K562 (cell line): ENCODE measurements around the gene MPI. TPM values are rescaled to one million over a fixed set of nuclear protein-coding genes. Genes with fewer than 3 reads are reported as not detected.

ENCODE experiments used
- ADNP ChIP-seq: fragments of 200-800 bp; sonication (Bioruptor generic); IDR thresholded peaks from 2 replicates; pipeline ENCODE4 v1.6.1; 2016; ENCODE audit warnings: missing genetic modification characterization, missing compliant biosample characterization
- DLX4 ChIP-seq: fragments of 250-450 bp; sonication (Bioruptor Pico); IDR thresholded peaks from 2 replicates; pipeline ENCODE4 v1.6.1; 2021; ENCODE audit warnings: mild to moderate bottlenecking
- E2F3 ChIP-seq: fragments of 250-450 bp; sonication (Bioruptor Pico); IDR thresholded peaks from 2 replicates; pipeline ENCODE4 v1.4.0; 2020; ENCODE audit warnings: mild to moderate bottlenecking
- HNRNPK ChIP-seq: fragments of 200-400 bp; formaldehyde crosslinking; IDR thresholded peaks from one replicate; pipeline ENCODE4 v1.6.1; 2018; ENCODE audit warnings: mild to moderate bottlenecking, low read depth, low read length; ENCODE audit not compliant: poor library complexity, severe bottlenecking
- KLF1 ChIP-seq: fragments of 450-650 bp; IDR thresholded peaks from 2 replicates; pipeline ENCODE4 v1.6.1; 2016; ENCODE audit warnings: missing genetic modification characterization, missing compliant biosample characterization
- KLF16 ChIP-seq: IDR thresholded peaks from 2 replicates; pipeline ENCODE4 v1.6.1; 2016; ENCODE audit warnings: antibody characterized with exemption
- MTF1 ChIP-seq: fragments of 250-450 bp; sonication (Bioruptor Pico); IDR thresholded peaks from 2 replicates; pipeline ENCODE4 v1.9.0; 2021; ENCODE audit warnings: moderate library complexity, mild to moderate bottlenecking, inconsistent platforms, borderline replicate concordance
- PHF21A ChIP-seq: fragments of 450-650 bp; IDR thresholded peaks from 2 replicates; pipeline ENCODE4 v1.6.1; 2017; ENCODE audit warnings: low read depth, borderline replicate concordance
- RBM39 ChIP-seq: fragments of 200-400 bp; formaldehyde crosslinking; optimal IDR thresholded peaks from 2 replicates; pipeline ENCODE3; 2018; ENCODE audit warnings: low read depth, low read length
- RERE ChIP-seq: sonication (generic); formaldehyde crosslinking; IDR thresholded peaks from 2 replicates; pipeline ENCODE4 v1.8.0; 2023; ENCODE audit warnings: missing genetic modification reagents, mild to moderate bottlenecking, borderline replicate concordance
- SMAD2 ChIP-seq: fragments of 150-350 bp; IDR thresholded peaks from 2 replicates; pipeline ENCODE4 v1.6.1; 2014; ENCODE audit warnings: low read depth, mild to moderate bottlenecking, low read length
- SOX6 ChIP-seq: fragments of 450-650 bp; IDR thresholded peaks from 2 replicates; pipeline ENCODE4 v1.6.1; 2014; ENCODE audit warnings: mild to moderate bottlenecking
- SP2 ChIP-seq: IDR thresholded peaks from 2 replicates; pipeline ENCODE4 v1.6.1; 2011; ENCODE audit warnings: mild to moderate bottlenecking, low read depth, low read length, moderate library complexity; ENCODE audit not compliant: poor library complexity, severe bottlenecking; ENCODE audit errors: extremely low read depth
- SRSF7 ChIP-seq: fragments of 200-400 bp; formaldehyde crosslinking; optimal IDR thresholded peaks from 2 replicates; pipeline ENCODE3; 2017; ENCODE audit warnings: mild to moderate bottlenecking, low read depth, low read length
- SUPT5H ChIP-seq: fragments of 450-650 bp; IDR thresholded peaks from 2 replicates; pipeline ENCODE4 v1.6.1; 2016
- TAF7 ChIP-seq: fragments of 450-650 bp; IDR thresholded peaks from 2 replicates; pipeline ENCODE4 v1.6.1; 2016; ENCODE audit warnings: missing genetic modification characterization, missing compliant biosample characterization
- ZNF197 ChIP-seq: fragments of 200-800 bp; sonication (Bioruptor generic); IDR thresholded peaks from 2 replicates; pipeline ENCODE4 v1.6.1; 2016; ENCODE audit warnings: low read depth, missing genetic modification characterization, missing compliant biosample characterization
- ZNF217 ChIP-seq: sonication (generic); formaldehyde crosslinking; IDR thresholded peaks from 2 replicates; pipeline ENCODE4 v1.8.0; 2022; ENCODE audit warnings: mild to moderate bottlenecking, missing genetic modification reagents
- ZNF24 ChIP-seq: fragments of 450-650 bp; IDR thresholded peaks from 2 replicates; pipeline ENCODE4 v1.6.1; 2016
- ZNF253 ChIP-seq: fragments of 250-450 bp; sonication (Bioruptor Pico); conservative IDR thresholded peaks from 2 replicates; pipeline ENCODE4 v1.6.1; 2021; ENCODE audit warnings: mild to moderate bottlenecking
- ZNF696 ChIP-seq: fragments of 250-450 bp; sonication (Bioruptor Pico); conservative IDR thresholded peaks from 2 replicates; pipeline ENCODE4 v1.4.0; 2020; ENCODE audit warnings: mild to moderate bottlenecking, moderate library complexity
- ZNF717 ChIP-seq: fragments of 250-450 bp; sonication (Bioruptor Pico); IDR thresholded peaks from 2 replicates; pipeline ENCODE4 v1.5.0; 2021
- polyA plus RNA-seq, 8 experiments: library from polyadenylated mRNA; depleted of rRNA in 4 of 8; stranded (reverse) in 5 of 8; unstranded in 3 of 8; fragments of >200 nt; fragmentation: Nextera tagmentation in 2 of 8; fragmentation: Illumina TruSeq in 1 of 8; extraction: Ambion mirVana in 2 of 8; extraction: Trizol in 1 of 8; gene quantifications; 2 replicates each; pipeline versions ENCODE4 v1.2.1 to v1.2.3, GENCODE V29; 2011 to 2014; ENCODE audit warnings: inconsistent platforms in 1 of 8, missing spikeins in 1 of 8
- total RNA-seq, 7 experiments: library from RNA; depleted of rRNA in 6 of 7; stranded (reverse); fragments of >200 nt in 6 of 7; fragmentation: Illumina TruSeq in 2 of 7; extraction: Trizol in 2 of 7; gene quantifications; 2 replicates each; pipeline versions ENCODE4 v1.2.1 to v1.2.3, GENCODE V29; 2011 to 2021; ENCODE audit warnings: low replicate concordance in 1 of 7
- TF ChIP-seq, protein P1 (sequence below): sonication (generic); formaldehyde crosslinking; IDR thresholded peaks from 2 replicates; pipeline ENCODE4 v1.8.0; 2022; ENCODE audit warnings: mild to moderate bottlenecking, low read depth, missing genetic modification reagents

Gene MPI
- total and polyA plus RNA-seq, 9 of the 15 experiments (the other 6 are each of a cell fraction or from before 2014, with no cell fraction given), result 30.7 to 105 (median 40.5) TPM

DNA sequence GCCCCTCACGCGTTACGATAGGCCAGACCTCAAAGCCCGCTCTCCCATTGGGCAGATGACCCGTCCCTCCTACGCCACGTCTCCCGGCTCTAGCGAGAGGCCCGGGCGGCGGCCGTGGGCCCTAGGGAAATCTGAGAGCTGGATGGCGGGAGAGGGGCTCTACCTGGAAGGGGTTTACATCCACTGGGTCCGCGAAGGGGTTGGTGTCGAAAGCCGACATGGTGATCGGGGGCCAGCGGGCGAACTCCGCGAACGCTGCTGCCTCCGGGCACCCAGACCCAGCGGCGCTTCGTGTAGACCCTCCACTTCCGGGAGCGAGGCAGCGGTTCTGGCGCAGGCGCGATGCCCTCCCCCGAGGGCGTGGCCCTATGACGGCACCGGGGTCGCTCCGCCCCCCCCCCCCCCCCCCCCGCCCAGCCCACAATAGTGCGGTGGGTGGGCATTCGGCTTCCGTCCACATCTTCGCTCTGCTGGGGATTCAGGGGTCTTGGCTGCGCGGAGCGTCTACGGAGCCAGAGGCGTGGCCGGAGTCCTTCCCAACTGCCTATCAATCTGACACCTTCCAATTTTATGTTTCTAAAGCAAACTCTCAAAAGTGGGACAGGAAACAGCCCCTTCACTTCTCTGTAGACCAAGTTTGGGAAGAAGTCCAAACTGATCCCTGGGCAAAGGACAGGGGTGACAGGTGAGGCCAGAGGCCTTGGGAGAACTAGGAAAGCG lies 16.6 kb upstream of the MPI start, which contains the start of gene SCAMP2 (continued):
- TF ChIP-seq ZNF217 (CRISPR knock-in tag) (no peak), ZNF717 (CRISPR knock-in tag) (no peak), ZNF696 (CRISPR knock-in tag) (no peak), SUPT5H (peak; percentile 96), PHF21A (no peak), RBM39 (no peak), RERE (CRISPR knock-in tag) (no peak), KLF1 (tag) (no peak), SP2 (peak; percentile 72), ADNP (tag) (no peak), SRSF7 (no peak), ZNF253 (CRISPR knock-in tag) (no peak), ZNF197 (CRISPR knock-in tag) (no peak), HNRNPK (peak; percentile 36), TAF7 (tag) (no peak; the same call in 1 of the 2 replicates), SMAD2 (no peak), E2F3 (CRISPR knock-in tag) (peak; percentile 41; the same call in 1 of the 2 replicates), DLX4 (CRISPR knock-in tag) (no peak), SOX6 (0 out of 2 replicates have a peak, but pooled peaks have one; percentile 10), ZNF24 (no peak), MTF1 (no peak), KLF16 (no peak)
- TF ChIP-seq, protein P1, sequence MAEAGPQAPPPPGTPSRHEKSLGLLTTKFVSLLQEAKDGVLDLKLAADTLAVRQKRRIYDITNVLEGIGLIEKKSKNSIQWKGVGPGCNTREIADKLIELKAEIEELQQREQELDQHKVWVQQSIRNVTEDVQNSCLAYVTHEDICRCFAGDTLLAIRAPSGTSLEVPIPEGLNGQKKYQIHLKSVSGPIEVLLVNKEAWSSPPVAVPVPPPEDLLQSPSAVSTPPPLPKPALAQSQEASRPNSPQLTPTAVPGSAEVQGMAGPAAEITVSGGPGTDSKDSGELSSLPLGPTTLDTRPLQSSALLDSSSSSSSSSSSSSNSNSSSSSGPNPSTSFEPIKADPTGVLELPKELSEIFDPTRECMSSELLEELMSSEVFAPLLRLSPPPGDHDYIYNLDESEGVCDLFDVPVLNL (CRISPR knock-in tag), result no peak
